H9 (cell line): Measurements from ENCODE around the gene SMIM10L1. TPM values are rescaled to one million over a fixed set of nuclear protein-coding genes. Genes with fewer than 3 reads are reported as not detected.

Experiments used
- DNase-seq: peaks from one replicate; pipeline ENCODE4 v3.0.0-alpha.2; 2017
- H2AFZ ChIP-seq: one replicate; pipeline ENCODE4 v1.6.1; 2013; ENCODE audit warnings: mild to moderate bottlenecking, low read length, control low read depth, moderate library complexity
- H2AK5ac ChIP-seq: 2 replicates; pipeline ENCODE4 v1.6.1; 2013; ENCODE audit warnings: low read length, control low read depth, mixed read lengths; ENCODE audit not compliant: insufficient read length
- H2BK120ac ChIP-seq: one replicate; pipeline ENCODE4 v1.6.1; 2013; ENCODE audit warnings: low read depth, mild to moderate bottlenecking, low read length, control low read depth, inconsistent platforms; ENCODE audit not compliant: poor library complexity, severe bottlenecking
- H2BK12ac ChIP-seq: 2 replicates; pipeline ENCODE4 v1.6.1; 2013; ENCODE audit warnings: low read length, control low read depth, mixed read lengths, low read depth; ENCODE audit not compliant: insufficient read length
- H2BK15ac ChIP-seq: 2 replicates; pipeline ENCODE4 v1.6.1; 2013; ENCODE audit warnings: low read depth, low read length, control low read depth
- H2BK20ac ChIP-seq: one replicate; pipeline ENCODE4 v1.6.1; 2013; ENCODE audit warnings: low read depth, mild to moderate bottlenecking, low read length, control low read depth, inconsistent platforms; ENCODE audit not compliant: poor library complexity, severe bottlenecking
- H2BK5ac ChIP-seq: 2 replicates; pipeline ENCODE4 v1.6.1; 2013; ENCODE audit warnings: low read length, control low read depth, mixed read lengths; ENCODE audit not compliant: insufficient read length
- H3K14ac ChIP-seq: 2 replicates; pipeline ENCODE4 v1.6.1; 2013; ENCODE audit warnings: low read length, control low read depth; ENCODE audit not compliant: insufficient read depth
- H3K18ac ChIP-seq: 2 replicates; pipeline ENCODE4 v1.6.1; 2013; ENCODE audit warnings: low read depth, mild to moderate bottlenecking, mixed read lengths, low read length, control low read depth; ENCODE audit not compliant: insufficient read length
- H3K23ac ChIP-seq: 2 replicates; pipeline ENCODE4 v1.6.1; 2013; ENCODE audit warnings: low read length, control low read depth, mixed read lengths, low read depth; ENCODE audit not compliant: insufficient read length
- H3K23me2 ChIP-seq: 2 replicates; pipeline ENCODE4 v1.6.1; 2013; ENCODE audit warnings: low read depth, mild to moderate bottlenecking, mixed read lengths, low read length, control low read depth; ENCODE audit not compliant: insufficient read length, poor library complexity, severe bottlenecking
- H3K27ac ChIP-seq: 2 replicates; pipeline ENCODE4 v1.5.1; 2013; ENCODE audit warnings: low read length, control low read depth, mixed read lengths, low read depth; ENCODE audit not compliant: insufficient read length
- H3K27me3 ChIP-seq: 2 replicates; pipeline ENCODE4 v1.6.1; 2013; ENCODE audit warnings: low read length, control low read depth, inconsistent platforms; ENCODE audit not compliant: insufficient read depth
- H3K4ac ChIP-seq: 2 replicates; pipeline ENCODE4 v1.6.1; 2013; ENCODE audit warnings: low read depth, mild to moderate bottlenecking, control low read depth, inconsistent platforms, low read length, moderate library complexity
- H3K4me1 ChIP-seq: 2 replicates; pipeline ENCODE4 v1.6.1; 2013; ENCODE audit warnings: low read length, control low read depth, inconsistent platforms; ENCODE audit not compliant: insufficient read depth
- H3K4me2 ChIP-seq: 2 replicates; pipeline ENCODE4 v1.6.1; 2013; ENCODE audit warnings: low read length, control low read depth, mixed read lengths; ENCODE audit not compliant: insufficient read length, insufficient read depth
- H3K56ac ChIP-seq: 2 replicates; pipeline ENCODE4 v1.6.1; 2013; ENCODE audit warnings: low read depth, mild to moderate bottlenecking, mixed read lengths, low read length, control low read depth; ENCODE audit not compliant: insufficient read length
- H3K79me1 ChIP-seq: 2 replicates; pipeline ENCODE4 v1.6.1; 2013; ENCODE audit warnings: low read depth, mild to moderate bottlenecking, moderate library complexity, low read length, control low read depth, inconsistent platforms; ENCODE audit not compliant: insufficient read depth, poor library complexity, severe bottlenecking
- H3K79me2 ChIP-seq: 2 replicates; pipeline ENCODE4 v1.6.1; 2013; ENCODE audit warnings: low read length, control low read depth, inconsistent platforms; ENCODE audit not compliant: insufficient read depth
- H3K9ac ChIP-seq: 2 replicates; pipeline ENCODE4 v1.6.1; 2013; ENCODE audit warnings: low read length, control low read depth, mixed read lengths; ENCODE audit not compliant: insufficient read length; ENCODE audit errors: extremely low read depth
- H3K9me3 ChIP-seq: one replicate; pipeline ENCODE4 v1.6.1; 2013; ENCODE audit warnings: low read depth, low read length, inconsistent platforms; ENCODE audit not compliant: control insufficient read depth
- H3T11ph ChIP-seq: one replicate; pipeline ENCODE4 v1.6.1; 2013; ENCODE audit warnings: mild to moderate bottlenecking, low read length, control low read depth, inconsistent platforms
- H4K20me1 ChIP-seq: one replicate; pipeline ENCODE4 v1.6.1; 2013; ENCODE audit not compliant: control insufficient read depth, insufficient read length, insufficient read depth
- H4K5ac ChIP-seq: 2 replicates; pipeline ENCODE4 v1.6.1; 2013; ENCODE audit warnings: low read depth, mild to moderate bottlenecking, mixed read lengths, low read length, control low read depth; ENCODE audit not compliant: insufficient read length
- H4K8ac ChIP-seq: replicated peaks from 2 replicates; pipeline ENCODE4 v1.6.1; 2013; ENCODE audit warnings: low read length, control low read depth, mixed read lengths, low read depth; ENCODE audit not compliant: insufficient read length
- H4K91ac ChIP-seq: 2 replicates; pipeline ENCODE4 v1.6.1; 2013; ENCODE audit warnings: low read depth, mild to moderate bottlenecking, moderate library complexity, mixed read lengths, low read length, control low read depth; ENCODE audit not compliant: insufficient read length
- H3K27ac Mint-ChIP-seq, 3 experiments: 2 replicates in 2 of 3; 3 replicates in 1 of 3; pipeline ENCODE4 v1.8.0; 2020 to 2021; ENCODE audit warnings: mixed read lengths in 3 of 3, mild to moderate bottlenecking in 1 of 3, moderate library complexity in 1 of 3
- H3K27me3 Mint-ChIP-seq: 2 replicates; pipeline ENCODE4 v1.8.0; 2021; ENCODE audit warnings: low read depth, mild to moderate bottlenecking, moderate library complexity, mixed read lengths
- H3K36me3 Mint-ChIP-seq, 3 experiments: 2 replicates in 2 of 3; 3 replicates in 1 of 3; pipeline ENCODE4 v1.8.0; 2020 to 2021; ENCODE audit warnings: low read depth in 3 of 3, mixed read lengths in 3 of 3; ENCODE audit not compliant: insufficient read depth in 1 of 3
- H3K4me1 Mint-ChIP-seq, 2 experiments: 2 replicates each; pipeline ENCODE4 v1.8.0; 2020; ENCODE audit warnings: mixed read lengths in 2 of 2
- H3K4me3 Mint-ChIP-seq, 2 experiments: 2 replicates in 1 of 2; 3 replicates in 1 of 2; pipeline ENCODE4 v1.8.0; 2020 to 2021; ENCODE audit warnings: mild to moderate bottlenecking in 2 of 2, mixed read lengths in 2 of 2, moderate library complexity in 1 of 2
- H3K9me3 Mint-ChIP-seq, 2 experiments: 2 replicates in 1 of 2; 3 replicates in 1 of 2; pipeline ENCODE4 v1.8.0; 2020; ENCODE audit warnings: mild to moderate bottlenecking in 2 of 2, mixed read lengths in 2 of 2, moderate library complexity in 1 of 2
- WGBS: extraction: QIAGEN DNeasy Blood & Tissue Kit; methylation state at CpG from one replicate; pipeline ENCODE4 v1.1.7; 2013; ENCODE audit warnings: missing lambda C conversion rate, low lambda C conversion rate, mixed read lengths; ENCODE audit not compliant: insufficient read length; ENCODE audit errors: extremely low coverage; 5-methylcytosine and 5-hydroxymethylcytosine counted together
- total RNA-seq: library from RNA; stranded (reverse); gene quantifications from 2 replicates; pipeline ENCODE4 v1.2.1, GENCODE V29; 2021
- TF ChIP-seq, protein P1 (sequence below): fragments of 200-600 bp; sonication (generic); conservative IDR thresholded peaks from 3 replicates; pipeline ENCODE4 v1.8.0; 2021; ENCODE audit warnings: antibody characterized with exemption, mild to moderate bottlenecking

The SMIM10L1 gene
- total RNA-seq, 1 experiment from 2014 or later = 12.2 TPM

GRCh38 chr12:11133816-11134215 lies 37.2 kb upstream of the SMIM10L1 start:
- no peak overlapping the region for H2BK12ac ChIP-seq
- H4K8ac ChIP-seq = no peak overlapping the region
- no peaks in the 10 kb centered on the region for H3K4me1 ChIP-seq
- no peak overlapping the region for H3K4me3 Mint-ChIP-seq
- no peak overlapping the region for H2AK5ac ChIP-seq
- no peaks in the 10 kb centered on the region for H3K23me2 ChIP-seq
- peaks cover 0 to 7% (median 4%) of the 10 kb centered on the region in 3 experiments; a peak in 4 of 7 replicates for H3K36me3 Mint-ChIP-seq
- H3K9me3 Mint-ChIP-seq = no peaks in the 10 kb centered on the region
- H3K79me2 ChIP-seq = peaks cover 6% of the 10 kb centered on the region; the same call in 1 of the 2 replicates
- no peak overlapping the region for H2AFZ ChIP-seq
- no peaks in the 10 kb centered on the region for H3K27me3 Mint-ChIP-seq
- no peaks in the 10 kb centered on the region for H3K9me3 ChIP-seq
- H3T11ph ChIP-seq = no peak overlapping the region
- H3K4me1 Mint-ChIP-seq = no peaks in the 10 kb centered on the region
- no peak overlapping the region for H3K27ac ChIP-seq
- no peak for DNase-seq
- no peaks in the 10 kb centered on the region for H3K27me3 ChIP-seq
- H4K91ac ChIP-seq = no peak overlapping the region
- H4K20me1 ChIP-seq = no peaks in the 10 kb centered on the region
- peaks cover 2% of the 10 kb centered on the region for H3K79me1 ChIP-seq
- H2BK5ac ChIP-seq = no peak overlapping the region
- H2BK120ac ChIP-seq = no peak overlapping the region
- no peak overlapping the region for H3K23ac ChIP-seq
- H4K5ac ChIP-seq = no peak overlapping the region
- WGBS = no CpG with 5 or more reads among the region's 2 CpGs
- no peak overlapping the region for H3K4ac ChIP-seq
- H2BK15ac ChIP-seq = no peak overlapping the region
- H3K9ac ChIP-seq = no peak overlapping the region
- no peak overlapping the region for H3K4me2 ChIP-seq
- no peak overlapping the region for H2BK20ac ChIP-seq
- no peak overlapping the region for H3K14ac ChIP-seq
- H3K27ac Mint-ChIP-seq = no peak overlapping the region
- TF ChIP-seq, protein P1, sequence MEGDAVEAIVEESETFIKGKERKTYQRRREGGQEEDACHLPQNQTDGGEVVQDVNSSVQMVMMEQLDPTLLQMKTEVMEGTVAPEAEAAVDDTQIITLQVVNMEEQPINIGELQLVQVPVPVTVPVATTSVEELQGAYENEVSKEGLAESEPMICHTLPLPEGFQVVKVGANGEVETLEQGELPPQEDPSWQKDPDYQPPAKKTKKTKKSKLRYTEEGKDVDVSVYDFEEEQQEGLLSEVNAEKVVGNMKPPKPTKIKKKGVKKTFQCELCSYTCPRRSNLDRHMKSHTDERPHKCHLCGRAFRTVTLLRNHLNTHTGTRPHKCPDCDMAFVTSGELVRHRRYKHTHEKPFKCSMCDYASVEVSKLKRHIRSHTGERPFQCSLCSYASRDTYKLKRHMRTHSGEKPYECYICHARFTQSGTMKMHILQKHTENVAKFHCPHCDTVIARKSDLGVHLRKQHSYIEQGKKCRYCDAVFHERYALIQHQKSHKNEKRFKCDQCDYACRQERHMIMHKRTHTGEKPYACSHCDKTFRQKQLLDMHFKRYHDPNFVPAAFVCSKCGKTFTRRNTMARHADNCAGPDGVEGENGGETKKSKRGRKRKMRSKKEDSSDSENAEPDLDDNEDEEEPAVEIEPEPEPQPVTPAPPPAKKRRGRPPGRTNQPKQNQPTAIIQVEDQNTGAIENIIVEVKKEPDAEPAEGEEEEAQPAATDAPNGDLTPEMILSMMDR = no peak
- H3K56ac ChIP-seq = no peak overlapping the region
- no peak overlapping the region for H3K18ac ChIP-seq
